Fibroblast of mammary gland (primary cell): ENCODE data around the gene AKAP12.

Source experiments
- DNase-seq: peaks from one replicate; pipeline ENCODE4 v3.0.0-alpha.2; 2010; ENCODE audit warnings: low read depth
- H3K4me3 ChIP-seq: 2 replicates; pipeline ENCODE4 v1.5.1; 2011; ENCODE audit warnings: low read depth, mild to moderate bottlenecking, low read length, moderate library complexity; ENCODE audit not compliant: control insufficient read depth
- TF ChIP-seq, protein P1 (sequence below): conservative IDR thresholded peaks from 2 replicates; pipeline ENCODE4 v1.5.1; 2011; ENCODE audit warnings: low read depth, low read length, inconsistent platforms; ENCODE audit not compliant: control insufficient read depth, insufficient read depth

AKAP12 gene

DNA sequence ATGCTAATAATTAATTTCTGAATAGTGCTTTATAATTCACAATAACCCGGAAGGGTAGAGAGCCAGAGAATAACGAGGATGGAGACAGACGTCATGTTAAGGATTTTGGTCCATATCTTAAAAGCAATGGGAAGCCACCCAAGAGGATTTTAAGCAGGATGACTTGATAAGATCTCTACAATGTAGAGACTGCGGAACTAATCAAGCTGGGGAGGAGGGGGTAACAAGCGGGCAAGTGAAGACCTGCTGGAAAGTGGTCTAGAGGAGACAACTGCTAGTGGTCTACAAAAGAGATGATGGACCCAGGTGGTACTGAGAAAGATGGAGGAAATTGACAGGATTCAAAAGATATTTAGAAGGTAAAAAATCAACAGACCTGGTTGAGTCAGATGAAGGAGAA is 144.4 kb downstream of the AKAP12 start:
- DNase-seq: no peak
- H3K4me3 ChIP-seq: no peak overlapping the region
- TF ChIP-seq, protein P1, sequence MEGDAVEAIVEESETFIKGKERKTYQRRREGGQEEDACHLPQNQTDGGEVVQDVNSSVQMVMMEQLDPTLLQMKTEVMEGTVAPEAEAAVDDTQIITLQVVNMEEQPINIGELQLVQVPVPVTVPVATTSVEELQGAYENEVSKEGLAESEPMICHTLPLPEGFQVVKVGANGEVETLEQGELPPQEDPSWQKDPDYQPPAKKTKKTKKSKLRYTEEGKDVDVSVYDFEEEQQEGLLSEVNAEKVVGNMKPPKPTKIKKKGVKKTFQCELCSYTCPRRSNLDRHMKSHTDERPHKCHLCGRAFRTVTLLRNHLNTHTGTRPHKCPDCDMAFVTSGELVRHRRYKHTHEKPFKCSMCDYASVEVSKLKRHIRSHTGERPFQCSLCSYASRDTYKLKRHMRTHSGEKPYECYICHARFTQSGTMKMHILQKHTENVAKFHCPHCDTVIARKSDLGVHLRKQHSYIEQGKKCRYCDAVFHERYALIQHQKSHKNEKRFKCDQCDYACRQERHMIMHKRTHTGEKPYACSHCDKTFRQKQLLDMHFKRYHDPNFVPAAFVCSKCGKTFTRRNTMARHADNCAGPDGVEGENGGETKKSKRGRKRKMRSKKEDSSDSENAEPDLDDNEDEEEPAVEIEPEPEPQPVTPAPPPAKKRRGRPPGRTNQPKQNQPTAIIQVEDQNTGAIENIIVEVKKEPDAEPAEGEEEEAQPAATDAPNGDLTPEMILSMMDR: no peak

DNA sequence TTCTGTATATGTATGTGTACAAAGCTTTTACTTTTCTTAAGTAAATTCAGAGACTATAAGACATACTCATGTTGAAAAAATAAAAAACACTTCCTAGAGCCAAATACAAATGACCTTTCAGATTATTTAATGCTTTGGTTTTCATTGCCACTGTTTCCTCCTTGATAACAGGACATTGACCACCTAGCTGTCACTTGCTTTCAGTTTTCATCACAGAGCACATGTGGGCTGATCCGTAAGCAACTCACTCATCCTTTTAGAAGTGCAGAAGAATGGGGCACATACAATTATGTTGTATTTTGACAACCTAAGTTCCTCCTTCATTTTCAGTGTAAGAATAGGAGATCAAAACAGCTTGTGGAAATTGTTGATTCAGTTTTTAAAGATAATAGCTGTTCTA is 145.4 kb downstream of the AKAP12 start:
- DNase-seq: no peak
- TF ChIP-seq, protein P1: no peak

DNA sequence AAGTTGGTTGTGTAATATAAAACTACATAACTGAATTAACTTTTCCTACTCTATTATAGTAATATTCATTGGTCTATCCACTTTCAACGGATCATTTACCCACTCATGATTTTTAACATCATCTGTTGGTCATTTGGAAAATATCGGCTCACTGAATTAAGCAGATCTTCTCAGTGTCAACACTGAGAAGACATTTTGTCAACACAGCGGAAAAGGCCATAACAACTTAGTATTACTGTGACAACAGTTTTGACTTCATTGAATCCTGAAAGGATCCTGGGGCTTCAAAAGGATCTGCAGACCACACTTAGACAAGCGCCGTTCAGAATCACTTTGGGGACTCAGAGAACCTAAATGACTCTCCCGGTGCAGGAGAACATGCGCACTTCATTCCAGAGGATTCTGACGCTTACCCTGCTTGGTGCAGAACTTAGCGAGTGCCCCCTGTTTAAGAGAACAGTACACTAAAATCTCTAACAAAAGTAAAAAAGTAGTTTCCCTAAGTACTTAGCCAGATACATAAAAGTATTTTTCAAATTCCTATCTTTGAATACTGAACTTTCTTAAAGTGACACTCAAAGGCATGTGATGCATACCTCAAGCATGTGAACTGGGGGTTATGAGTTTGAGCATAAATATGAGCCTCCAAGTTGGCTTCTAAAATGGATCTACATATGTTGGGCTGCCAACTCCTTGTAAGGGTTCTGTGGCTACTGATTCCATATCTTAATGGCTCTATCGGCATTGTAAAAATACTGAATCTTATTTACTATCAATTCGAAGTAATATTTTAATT is 147.6 kb downstream of the AKAP12 start:
- no peak overlapping the region for H3K4me3 ChIP-seq
- TF ChIP-seq, protein P1: no peak
- peak; percentile 56 for DNase-seq

More for the DNA sequence above, 145.4 kb downstream of the AKAP12 start:
- no peak overlapping the region for H3K4me3 ChIP-seq

DNA sequence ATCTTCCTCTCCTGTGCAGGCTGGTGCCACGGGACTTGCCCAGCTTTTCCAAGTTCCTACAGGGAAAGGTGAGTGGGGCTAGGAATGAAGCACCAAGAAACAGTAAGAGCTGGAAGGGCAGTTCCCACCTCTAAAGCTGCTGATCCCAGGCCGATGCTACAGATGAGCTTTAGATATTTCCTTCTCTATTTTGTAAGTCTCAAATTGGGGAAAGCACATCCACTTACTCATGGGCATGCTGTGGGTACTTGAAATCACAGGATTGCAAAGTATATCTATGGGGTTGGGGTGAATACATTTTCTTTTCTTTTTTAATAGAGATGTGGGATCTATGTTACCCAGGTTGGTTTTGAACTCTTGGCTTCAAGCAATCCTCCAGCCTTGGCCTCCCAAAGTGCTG is 148.5 kb downstream of the AKAP12 start:
- TF ChIP-seq, protein P1: no peak
- no peak for DNase-seq
- H3K4me3 ChIP-seq: no peak overlapping the region

DNA sequence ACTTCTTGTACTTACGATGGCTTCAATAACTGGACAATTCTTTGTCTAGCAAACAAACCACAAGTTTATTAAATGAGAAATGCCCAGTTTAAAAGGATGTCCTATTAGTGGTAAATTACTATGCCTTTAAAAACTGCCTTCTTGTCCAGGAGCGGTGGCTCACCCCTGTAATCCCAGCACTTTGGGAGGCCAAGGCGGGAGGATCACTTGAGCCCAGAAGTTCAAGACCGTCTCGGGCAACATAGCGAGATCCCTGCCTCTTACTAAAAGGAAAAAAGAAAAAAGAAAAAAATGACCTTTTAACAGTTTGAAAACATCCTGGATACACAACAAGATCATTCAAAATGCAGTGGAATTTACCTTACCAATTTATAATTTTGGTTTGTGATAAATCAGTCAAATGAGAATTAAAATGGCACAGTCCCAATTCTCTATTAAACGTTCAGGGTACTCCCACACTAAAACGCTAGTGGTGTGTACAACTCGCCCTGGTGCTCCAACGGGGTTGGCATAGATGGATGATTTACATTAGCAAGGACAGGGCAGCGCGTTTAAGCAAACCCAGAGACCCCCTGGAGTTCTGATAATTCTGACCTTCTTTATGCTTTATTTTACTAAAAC is 149.3 kb downstream of the AKAP12 start:
- DNase-seq: no peak
- TF ChIP-seq, protein P1: no peak
- H3K4me3 ChIP-seq: peak overlapping the region; percentile 82

DNA sequence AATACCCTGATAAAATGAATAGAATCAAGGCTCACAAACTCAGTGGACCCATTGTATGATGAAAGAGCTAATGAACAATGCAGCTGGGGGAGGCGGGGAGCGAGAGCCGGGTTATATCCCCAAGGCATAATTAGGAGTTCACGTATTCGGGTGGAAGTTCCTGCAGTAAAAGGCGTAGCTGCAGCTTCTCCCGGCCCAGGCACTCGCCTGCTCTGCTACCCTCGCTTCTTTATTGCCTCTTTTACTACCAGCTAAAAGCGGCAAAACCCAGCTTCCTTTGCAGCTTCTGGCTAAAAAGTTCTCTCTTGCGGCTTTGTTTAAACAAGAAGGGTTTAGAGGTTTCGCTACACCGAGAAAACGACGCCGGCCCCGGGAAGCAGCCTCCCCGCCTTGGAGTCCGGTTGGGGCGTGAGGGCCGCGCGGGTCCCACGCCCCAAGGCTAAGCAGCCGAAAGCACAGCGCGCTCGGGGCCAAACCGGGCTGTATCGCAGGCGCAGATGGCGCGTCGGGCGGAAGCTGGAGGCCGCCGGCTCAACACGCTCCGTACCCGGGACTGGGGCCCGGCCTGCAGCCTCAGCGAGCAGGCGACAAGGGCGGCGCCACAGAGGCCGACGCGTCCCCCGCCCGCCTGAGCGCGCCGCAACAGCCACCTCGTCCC is 150.0 kb downstream of the AKAP12 start:
- peak; percentile 81 for DNase-seq
- H3K4me3 ChIP-seq: peak overlapping the region; percentile 82
- TF ChIP-seq, protein P1: no peak
